CD14-positive monocyte (primary cell): ENCODE results near the gene ICAM2. TPM values are rescaled to one million over a fixed set of nuclear protein-coding genes. Genes with fewer than 3 reads are reported as not detected.

ENCODE experiments used
- DNase-seq, 3 donors: peaks; one replicate each; pipeline ENCODE4 v3.0.0-alpha.2; 2011 to 2022
- H2AFZ ChIP-seq: 2 replicates; pipeline ENCODE4 v1.6.0; 2012; ENCODE audit warnings: mild to moderate bottlenecking, low read depth, low read length, inconsistent platforms; ENCODE audit not compliant: insufficient read depth, poor library complexity, severe bottlenecking
- H3K27ac ChIP-seq, 2 donors: 1 replicate in 1 of 2; 2 replicates in 1 of 2; pipeline ENCODE4 v1.5.1; 2012 to 2013; ENCODE audit warnings: low read length in 2 of 2, control low read depth in 1 of 2, inconsistent platforms in 1 of 2, low read depth in 1 of 2, mild to moderate bottlenecking in 1 of 2
- H3K27me3 ChIP-seq, 2 donors: one replicate each; pipeline versions ENCODE4 v1.6.0 to v1.6.1; 2011 to 2013; ENCODE audit warnings: low read length in 2 of 2; ENCODE audit not compliant: control insufficient read depth in 2 of 2, insufficient read depth in 2 of 2
- H3K36me3 ChIP-seq, 2 donors: replicated peaks in 1 of 2; 1 replicate in 1 of 2; 2 replicates in 1 of 2; pipeline versions ENCODE4 v1.5.1 to v1.6.1; 2012 to 2013; ENCODE audit warnings: low read length in 2 of 2, control low read depth in 1 of 2, inconsistent platforms in 1 of 2, mild to moderate bottlenecking in 1 of 2; ENCODE audit not compliant: insufficient read depth in 2 of 2, control insufficient read depth in 1 of 2
- H3K4me1 ChIP-seq, 2 donors: 1 replicate in 1 of 2; 2 replicates in 1 of 2; pipeline versions ENCODE4 v1.5.1 to v1.6.1; 2012 to 2013; ENCODE audit warnings: low read length in 2 of 2, control low read depth in 1 of 2, inconsistent platforms in 1 of 2, mild to moderate bottlenecking in 1 of 2, moderate library complexity in 1 of 2; ENCODE audit not compliant: insufficient read depth in 2 of 2, control insufficient read depth in 1 of 2
- H3K4me2 ChIP-seq: replicated peaks from 2 replicates; pipeline ENCODE3; 2012; ENCODE audit warnings: low read length, moderate library complexity, mild to moderate bottlenecking; ENCODE audit not compliant: poor library complexity, severe bottlenecking; ENCODE audit errors: extremely low read depth
- H3K4me3 ChIP-seq, 3 experiments: fragments of 200-600 bp in 1 of 3; sonication (generic) in 1 of 3; replicated peaks in 1 of 3; 1 replicate in 2 of 3; 2 replicates in 1 of 3; pipeline ENCODE4 v1.5.1; 2011 to 2013; ENCODE audit warnings: low read length in 3 of 3, mild to moderate bottlenecking in 3 of 3, control low read depth in 2 of 3, low read depth in 2 of 3, inconsistent platforms in 1 of 3, moderate library complexity in 1 of 3
- H3K79me2 ChIP-seq: 2 replicates; pipeline ENCODE4 v1.6.0; 2012; ENCODE audit warnings: mild to moderate bottlenecking, control low read depth, inconsistent platforms, low read length, moderate library complexity; ENCODE audit not compliant: insufficient read depth
- H3K9ac ChIP-seq: 2 replicates; pipeline ENCODE4 v1.6.0; 2017; ENCODE audit warnings: low read length, mild to moderate bottlenecking; ENCODE audit not compliant: insufficient read depth, poor library complexity, severe bottlenecking
- H3K9me3 ChIP-seq, 2 donors: replicated peaks in 1 of 2; 1 replicate in 1 of 2; 2 replicates in 1 of 2; pipeline versions ENCODE4 v1.5.1 to v1.6.1; 2012 to 2013; ENCODE audit warnings: low read length in 2 of 2, control low read depth in 1 of 2; ENCODE audit not compliant: control insufficient read depth in 1 of 2, insufficient read depth in 1 of 2
- H4K20me1 ChIP-seq: 2 replicates; pipeline ENCODE4 v1.6.0; 2012; ENCODE audit warnings: mild to moderate bottlenecking, low read length, control low read depth, moderate library complexity; ENCODE audit not compliant: insufficient read depth
- H3K27ac Mint-ChIP-seq, 7 donors: one replicate each; pipeline ENCODE4 v1.8.0; 2020; ENCODE audit warnings: mild to moderate bottlenecking in 7 of 7, mixed read lengths in 7 of 7, moderate library complexity in 6 of 7, inconsistent platforms in 2 of 7
- H3K27me3 Mint-ChIP-seq, 3 donors: one replicate each; pipeline ENCODE4 v1.8.0; 2021 to 2022; ENCODE audit warnings: low read depth in 3 of 3, mild to moderate bottlenecking in 3 of 3, mixed read lengths in 3 of 3, moderate library complexity in 3 of 3, inconsistent platforms in 1 of 3
- H3K36me3 Mint-ChIP-seq, 2 donors: one replicate each; pipeline ENCODE4 v1.8.0; 2020; ENCODE audit warnings: mixed read lengths in 2 of 2, inconsistent platforms in 1 of 2, mild to moderate bottlenecking in 1 of 2
- H3K4me1 Mint-ChIP-seq: one replicate; pipeline ENCODE4 v1.8.0; 2020; ENCODE audit warnings: mild to moderate bottlenecking, mixed read lengths
- H3K4me3 Mint-ChIP-seq, 2 donors: one replicate each; pipeline ENCODE4 v1.8.0; 2020; ENCODE audit warnings: mild to moderate bottlenecking in 2 of 2, mixed read lengths in 2 of 2, moderate library complexity in 1 of 2
- H3K9me3 Mint-ChIP-seq, 7 donors: one replicate each; pipeline ENCODE4 v1.8.0; 2020 to 2022; ENCODE audit warnings: mixed read lengths in 7 of 7, mild to moderate bottlenecking in 6 of 7, moderate library complexity in 6 of 7, inconsistent platforms in 2 of 7
- CTCF ChIP-seq: fragments of 200-600 bp; IDR thresholded peaks from one replicate; pipeline ENCODE4 v1.8.0; 2022; ENCODE audit warnings: antibody characterized with exemption, mild to moderate bottlenecking
- WGBS: methylation state at CpG from one replicate; pipeline ENCODE4 v1.1.5; 2013; ENCODE audit warnings: missing lambda C conversion rate; ENCODE audit not compliant: insufficient coverage; 5-methylcytosine and 5-hydroxymethylcytosine counted together
- intact Hi-C, 2 donors: fragments of 100-400 bp; cut with micrococcal nuclease; formaldehyde crosslinking; loops; one replicate each; pipeline versions ENCODE4 v1.15.0 to v1.15.1; 2023
- polyA plus RNA-seq, 3 donors: library from polyadenylated mRNA; depleted of rRNA in 1 of 3; unstranded in 2 of 3; stranded (reverse) in 1 of 3; fragments of 300-500 nt in 2 of 3; fragments of >200 nt in 1 of 3; fragmentation: Illumina TruSeq in 2 of 3; gene quantifications; 1 replicate in 2 of 3; 2 replicates in 1 of 3; pipeline ENCODE4 v1.2.3, GENCODE V29; 2012 to 2021

ICAM2 gene
- polyA plus RNA-seq, 3 donors = 111 to 186 (median 174) TPM

- DNase-seq = no peak
- 94% methylated on average over 12 of the region's 21 CpGs for WGBS
- H3K4me3 Mint-ChIP-seq = no peak overlapping the region
- Histone ChIP-seq H3K27me3 (no peaks in the 10 kb centered on the region), H3K4me2 (no peak overlapping the region), H3K36me3 (peaks cover 92 to 100% of the 10 kb centered on the region in 2 donors), H3K9ac (no peak overlapping the region), H2AFZ (no peak overlapping the region), H3K27ac (peak overlapping the region in 1 of 2 donors; percentile 23), H3K9me3 (no peaks in the 10 kb centered on the region), H3K4me1 (no peaks in the 10 kb centered on the region), H3K4me3 (no peak overlapping the region), H4K20me1 (no peaks in the 10 kb centered on the region), H3K79me2 (no peaks in the 10 kb centered on the region)
- intact Hi-C loops = loop anchor here in 1 of 2 donors (2.0 kb wide), 1 partner anchor 52 kb away; no protein-coding TSS in a partner anchor
- peak overlapping the region in 1 of 7 donors; percentile 77 for H3K27ac Mint-ChIP-seq
- H3K36me3 Mint-ChIP-seq = peaks cover 97 to 100% of the 10 kb centered on the region in 2 donors
- H3K27me3 Mint-ChIP-seq = peaks cover 0 to 2% (median 0%) of the 10 kb centered on the region in 3 donors
- H3K9me3 Mint-ChIP-seq = no peaks in the 10 kb centered on the region
- no peak for TF ChIP-seq CTCF
- H3K4me1 Mint-ChIP-seq = peaks cover 2% of the 10 kb centered on the region
These were observed 33.9 kb upstream of the ICAM2 start for GRCh38 chr17:64054304-64054703.

GRCh38 chr17:64053101-64053500 lies 32.7 kb upstream of the ICAM2 start:
- H3K9me3 ChIP-seq = no peaks in the 10 kb centered on the region
- Mint-ChIP-seq H3K27me3 (no peaks in the 10 kb centered on the region), H3K36me3 (peaks cover 94 to 100% of the 10 kb centered on the region in 2 donors), H3K9me3 (no peaks in the 10 kb centered on the region), H3K4me1 (peaks cover 2% of the 10 kb centered on the region), H3K4me3 (no peak overlapping the region), H3K27ac (peak overlapping the region in 1 of 7 donors; percentile 80)
- no peaks in the 10 kb centered on the region for H3K4me1 ChIP-seq
- no peak for TF ChIP-seq CTCF
- DNase-seq = no peak
- no peaks in the 10 kb centered on the region for H3K27me3 ChIP-seq
- 98% methylated on average over 8 of the region's 10 CpGs for WGBS
- H3K4me3 ChIP-seq = no peak overlapping the region
- no peak overlapping the region for H3K9ac ChIP-seq
- no peaks in the 10 kb centered on the region for H3K79me2 ChIP-seq
- peaks cover 95 to 100% of the 10 kb centered on the region in 2 donors for H3K36me3 ChIP-seq
- H4K20me1 ChIP-seq = no peaks in the 10 kb centered on the region
- no peak overlapping the region for H3K4me2 ChIP-seq
- H3K27ac ChIP-seq = no peak overlapping the region
- H2AFZ ChIP-seq = no peak overlapping the region
- intact Hi-C loops = no loop called here
